ENCODE results near the gene FCHO1.

The FCHO1 gene

DNA sequence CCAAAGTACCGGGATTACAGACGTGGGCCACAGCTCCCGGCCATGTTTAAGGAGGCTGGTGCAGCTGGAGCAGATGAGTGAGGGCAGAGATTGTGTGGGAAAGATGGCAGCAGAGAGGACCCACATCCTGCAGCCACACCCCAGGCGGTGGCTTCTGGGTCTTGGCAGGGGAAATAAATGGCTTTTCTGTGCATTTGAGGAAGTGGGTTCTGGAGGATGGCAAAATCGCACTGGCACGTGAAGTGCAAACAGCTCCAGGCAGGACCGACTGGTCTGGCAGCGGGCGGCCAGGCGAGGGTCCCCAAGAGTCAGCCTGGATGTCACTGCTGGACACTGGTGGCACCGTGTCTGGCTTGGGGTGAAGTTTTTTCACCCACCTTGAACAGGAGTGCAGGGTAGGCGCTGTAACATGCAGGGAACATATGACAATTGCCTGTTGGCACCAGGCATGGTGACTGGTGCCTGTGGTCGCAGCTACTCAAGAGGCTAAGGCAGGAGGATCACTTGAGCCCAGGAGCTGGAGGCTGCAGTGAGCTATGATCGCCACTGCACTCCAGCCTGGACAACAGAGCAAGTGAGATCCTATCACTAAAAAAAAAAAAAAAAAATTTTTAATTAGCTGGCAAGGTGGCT lies 52.1 kb downstream of the FCHO1 start:
- TF ChIP-seq, protein P1, sequence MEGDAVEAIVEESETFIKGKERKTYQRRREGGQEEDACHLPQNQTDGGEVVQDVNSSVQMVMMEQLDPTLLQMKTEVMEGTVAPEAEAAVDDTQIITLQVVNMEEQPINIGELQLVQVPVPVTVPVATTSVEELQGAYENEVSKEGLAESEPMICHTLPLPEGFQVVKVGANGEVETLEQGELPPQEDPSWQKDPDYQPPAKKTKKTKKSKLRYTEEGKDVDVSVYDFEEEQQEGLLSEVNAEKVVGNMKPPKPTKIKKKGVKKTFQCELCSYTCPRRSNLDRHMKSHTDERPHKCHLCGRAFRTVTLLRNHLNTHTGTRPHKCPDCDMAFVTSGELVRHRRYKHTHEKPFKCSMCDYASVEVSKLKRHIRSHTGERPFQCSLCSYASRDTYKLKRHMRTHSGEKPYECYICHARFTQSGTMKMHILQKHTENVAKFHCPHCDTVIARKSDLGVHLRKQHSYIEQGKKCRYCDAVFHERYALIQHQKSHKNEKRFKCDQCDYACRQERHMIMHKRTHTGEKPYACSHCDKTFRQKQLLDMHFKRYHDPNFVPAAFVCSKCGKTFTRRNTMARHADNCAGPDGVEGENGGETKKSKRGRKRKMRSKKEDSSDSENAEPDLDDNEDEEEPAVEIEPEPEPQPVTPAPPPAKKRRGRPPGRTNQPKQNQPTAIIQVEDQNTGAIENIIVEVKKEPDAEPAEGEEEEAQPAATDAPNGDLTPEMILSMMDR (conservative IDR thresholded peaks at IDR 0.05; ENCODE audit: low read depth, low read length), result no peak
- DNase-seq (ENCODE audit: low read depth), result no peak
- no peak overlapping the region for H3K4me3 ChIP-seq (ENCODE audit: low read length)

DNA sequence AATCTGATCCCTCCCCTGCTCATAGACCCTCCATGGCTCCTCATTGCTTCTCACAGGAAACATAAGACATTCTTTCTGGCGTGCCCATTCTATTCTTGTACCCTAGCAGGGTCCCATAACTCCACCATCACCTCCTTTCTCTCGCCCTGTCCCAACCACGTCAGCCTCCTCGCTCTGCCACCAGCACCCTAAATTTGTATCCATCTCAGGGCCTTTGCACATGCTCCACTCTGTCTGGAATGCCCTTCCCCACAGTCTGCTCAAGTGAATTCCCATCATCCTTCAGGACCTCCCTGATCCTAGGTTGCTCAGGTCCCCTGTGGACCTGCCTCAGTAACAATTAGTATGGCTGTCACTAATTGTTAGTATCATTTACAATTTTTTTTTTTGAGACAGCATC lies 54.1 kb downstream of the FCHO1 start:
- H3K4me3 ChIP-seq (ENCODE audit: low read length), result no peak overlapping the region
- no peak for DNase-seq (ENCODE audit: low read depth)
- TF ChIP-seq, protein P1 (conservative IDR thresholded peaks at IDR 0.05; ENCODE audit: low read depth, low read length), result no peak

DNA sequence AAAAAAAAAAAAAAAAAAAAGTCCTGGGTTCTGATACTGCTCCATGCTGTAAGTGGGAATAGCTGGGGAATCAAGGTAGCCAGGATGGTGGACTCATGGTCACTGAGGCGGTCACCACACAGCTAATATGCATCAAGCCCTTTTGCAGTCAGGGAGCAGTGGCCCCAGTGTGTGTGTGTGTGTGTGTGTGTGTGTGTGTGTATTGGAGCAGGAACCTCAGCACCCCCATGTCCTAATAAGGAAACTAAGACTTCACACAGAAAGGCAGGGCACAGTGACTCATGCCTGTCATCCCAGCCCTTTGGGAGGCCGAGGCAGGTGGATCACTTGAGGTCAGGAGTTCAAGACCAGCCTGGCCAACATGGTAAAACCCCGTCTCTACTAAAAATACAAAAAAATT lies 55.7 kb downstream of the FCHO1 start:
- TF ChIP-seq, protein P1 (conservative IDR thresholded peaks at IDR 0.05; ENCODE audit: low read depth, low read length), result no peak
- no peak overlapping the region for H3K4me3 ChIP-seq (ENCODE audit: low read length)
- DNase-seq (ENCODE audit: low read depth), result no peak

DNA sequence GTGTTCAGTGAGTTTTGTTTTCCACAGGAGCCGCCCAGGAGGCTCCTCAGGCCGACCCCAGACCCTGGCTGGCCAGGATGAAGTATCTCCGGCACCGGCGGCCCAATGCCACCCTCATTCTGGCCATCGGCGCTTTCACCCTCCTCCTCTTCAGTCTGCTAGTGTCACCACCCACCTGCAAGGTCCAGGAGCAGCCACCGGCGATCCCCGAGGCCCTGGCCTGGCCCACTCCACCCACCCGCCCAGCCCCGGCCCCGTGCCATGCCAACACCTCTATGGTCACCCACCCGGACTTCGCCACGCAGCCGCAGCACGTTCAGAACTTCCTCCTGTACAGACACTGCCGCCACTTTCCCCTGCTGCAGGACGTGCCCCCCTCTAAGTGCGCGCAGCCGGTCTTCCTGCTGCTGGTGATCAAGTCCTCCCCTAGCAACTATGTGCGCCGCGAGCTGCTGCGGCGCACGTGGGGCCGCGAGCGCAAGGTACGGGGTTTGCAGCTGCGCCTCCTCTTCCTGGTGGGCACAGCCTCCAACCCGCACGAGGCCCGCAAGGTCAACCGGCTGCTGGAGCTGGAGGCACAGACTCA lies 56.5 kb downstream of the FCHO1 start:
- H3K4me3 ChIP-seq (ENCODE audit: low read length), result no peak overlapping the region
- TF ChIP-seq, protein P1 (conservative IDR thresholded peaks at IDR 0.05; ENCODE audit: low read depth, low read length), result no peak
- DNase-seq (ENCODE audit: low read depth), result no peak

DNA sequence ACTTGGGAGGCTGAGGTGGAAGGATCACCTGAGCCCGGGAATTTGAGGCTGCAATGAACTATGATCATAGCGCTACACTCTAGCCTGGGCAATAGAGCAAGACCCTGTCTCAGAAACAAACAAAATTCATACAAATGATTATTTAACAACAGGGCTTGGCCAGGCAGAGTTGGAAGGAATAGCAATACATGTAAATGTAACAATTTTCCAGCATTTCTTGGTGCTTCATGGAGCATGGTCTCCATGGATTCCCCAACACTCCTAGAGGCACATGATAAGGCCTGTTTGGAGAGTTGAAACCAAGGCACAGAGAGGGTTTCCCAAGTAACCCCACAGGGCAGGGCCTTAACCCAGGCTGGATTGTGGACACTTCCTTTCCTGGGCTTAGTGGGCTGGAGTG lies 59.8 kb downstream of the FCHO1 start:
- TF ChIP-seq, protein P1 (conservative IDR thresholded peaks at IDR 0.05; ENCODE audit: low read depth, low read length), result no peak
- no peak overlapping the region for H3K4me3 ChIP-seq (ENCODE audit: low read length)
- no peak for DNase-seq (ENCODE audit: low read depth)

DNA sequence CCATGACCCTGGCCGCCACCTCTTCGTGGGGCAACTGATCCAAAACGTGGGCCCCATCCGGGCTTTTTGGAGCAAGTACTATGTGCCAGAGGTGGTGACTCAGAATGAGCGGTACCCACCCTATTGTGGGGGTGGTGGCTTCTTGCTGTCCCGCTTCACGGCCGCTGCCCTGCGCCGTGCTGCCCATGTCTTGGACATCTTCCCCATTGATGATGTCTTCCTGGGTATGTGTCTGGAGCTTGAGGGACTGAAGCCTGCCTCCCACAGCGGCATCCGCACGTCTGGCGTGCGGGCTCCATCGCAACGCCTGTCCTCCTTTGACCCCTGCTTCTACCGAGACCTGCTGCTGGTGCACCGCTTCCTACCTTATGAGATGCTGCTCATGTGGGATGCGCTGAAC lies 60.4 kb downstream of the FCHO1 start:
- no peak overlapping the region for H3K4me3 ChIP-seq (ENCODE audit: low read length)
- TF ChIP-seq, protein P1 (conservative IDR thresholded peaks at IDR 0.05; ENCODE audit: low read depth, low read length), result no peak
- no peak for DNase-seq (ENCODE audit: low read depth)

DNA sequence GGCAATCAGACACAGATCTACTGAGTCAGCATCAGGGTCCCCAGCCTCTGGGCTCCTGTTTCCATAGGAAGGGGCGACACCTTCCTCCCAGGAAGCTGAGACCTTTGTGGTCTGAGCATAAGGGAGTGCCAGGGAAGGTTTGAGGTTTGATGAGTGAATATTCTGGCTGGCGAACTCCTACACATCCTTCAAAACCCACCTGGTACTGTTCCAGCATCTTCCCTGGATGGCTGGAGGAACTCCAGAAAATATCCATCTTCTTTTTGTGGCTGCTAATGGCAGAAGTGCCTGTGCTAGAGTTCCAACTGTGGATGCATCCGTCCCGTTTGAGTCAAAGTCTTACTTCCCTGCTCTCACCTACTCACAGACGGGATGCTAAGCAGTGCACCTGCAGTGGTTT lies 60.8 kb downstream of the FCHO1 start:
- TF ChIP-seq, protein P1 (conservative IDR thresholded peaks at IDR 0.05; ENCODE audit: low read depth, low read length), result no peak
- no peak for DNase-seq (ENCODE audit: low read depth)
- H3K4me3 ChIP-seq (ENCODE audit: low read length), result no peak overlapping the region
